Upper lobe of left lung (tissue), 4 donors: Measurements from ENCODE around the gene TMEM247.

Experiments
- POLR2AphosphoS5 ChIP-seq, 2 donors: sonication (generic); formaldehyde crosslinking; IDR thresholded peaks; one replicate each; pipeline ENCODE4 v1.5.1; 2017; ENCODE audit warnings: antibody characterized with exemption in 2 of 2
- TF ChIP-seq, protein P1 (sequence below), 6 experiments: fragments of 450-650 bp in 4 of 6; fragments of 200-600 bp in 2 of 6; sonication (generic) in 2 of 6; IDR thresholded peaks; one replicate each; pipeline ENCODE4 v1.5.1; 2016 to 2019; ENCODE audit warnings: antibody characterized with exemption in 6 of 6

DNA sequence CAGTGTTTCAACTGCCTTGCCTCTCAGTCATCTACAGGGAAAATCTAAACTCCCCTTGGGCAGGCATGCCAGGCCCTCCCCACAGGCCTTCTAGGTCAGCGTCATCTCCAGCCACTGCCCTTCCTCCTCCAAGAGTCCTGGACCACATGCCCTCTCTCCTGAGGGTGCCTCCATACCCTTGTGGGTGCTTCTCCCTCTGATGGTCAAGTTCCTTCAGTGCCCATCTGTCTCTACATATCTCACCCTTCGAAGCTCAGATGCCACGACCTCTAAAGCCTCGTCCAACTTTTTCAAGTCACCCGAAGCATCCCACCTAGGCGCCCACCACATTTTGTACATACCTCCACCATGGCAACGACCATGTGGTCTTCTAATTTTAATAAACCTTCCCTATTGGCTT is 22.6 kb upstream of the TMEM247 start:
- TF ChIP-seq POLR2AphosphoS5 (IDR thresholded peaks at IDR 0.05): no peak
- TF ChIP-seq, protein P1, sequence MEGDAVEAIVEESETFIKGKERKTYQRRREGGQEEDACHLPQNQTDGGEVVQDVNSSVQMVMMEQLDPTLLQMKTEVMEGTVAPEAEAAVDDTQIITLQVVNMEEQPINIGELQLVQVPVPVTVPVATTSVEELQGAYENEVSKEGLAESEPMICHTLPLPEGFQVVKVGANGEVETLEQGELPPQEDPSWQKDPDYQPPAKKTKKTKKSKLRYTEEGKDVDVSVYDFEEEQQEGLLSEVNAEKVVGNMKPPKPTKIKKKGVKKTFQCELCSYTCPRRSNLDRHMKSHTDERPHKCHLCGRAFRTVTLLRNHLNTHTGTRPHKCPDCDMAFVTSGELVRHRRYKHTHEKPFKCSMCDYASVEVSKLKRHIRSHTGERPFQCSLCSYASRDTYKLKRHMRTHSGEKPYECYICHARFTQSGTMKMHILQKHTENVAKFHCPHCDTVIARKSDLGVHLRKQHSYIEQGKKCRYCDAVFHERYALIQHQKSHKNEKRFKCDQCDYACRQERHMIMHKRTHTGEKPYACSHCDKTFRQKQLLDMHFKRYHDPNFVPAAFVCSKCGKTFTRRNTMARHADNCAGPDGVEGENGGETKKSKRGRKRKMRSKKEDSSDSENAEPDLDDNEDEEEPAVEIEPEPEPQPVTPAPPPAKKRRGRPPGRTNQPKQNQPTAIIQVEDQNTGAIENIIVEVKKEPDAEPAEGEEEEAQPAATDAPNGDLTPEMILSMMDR (IDR thresholded peaks at IDR 0.05): no peak
